ENCODE measurements around the gene RAB24. TPM values are rescaled to one million over a fixed set of nuclear protein-coding genes. Genes with fewer than 3 reads are reported as not detected.

RAB24 gene
- total RNA-seq, 3 donors from 2014 or later: 23.4 to 33.1 (median 29.5) TPM

GRCh38 chr5:177311723-177312648 lies 8.5 kb upstream of the RAB24 start, which contains the start of gene MXD3:
Gene MXD3, minus strand, starts transcription at chr5:177311898. Its CDS starts 68 bp downstream, at chr5:177311830.
- H3K9me3 ChIP-seq: no peaks in the 10 kb centered on the region
- peak within 1 kb of the TSS; percentile 19 for H3K4me3 ChIP-seq
- H3K36me3 ChIP-seq (ENCODE audit: low read depth): peaks cover 3% of the 10 kb centered on the region
- peaks cover 28% of the 10 kb centered on the region for H3K4me1 ChIP-seq (ENCODE audit: low read depth)
- no peak for TF ChIP-seq CTCF (IDR thresholded peaks at IDR 0.05)
- intact Hi-C loops (cut with DNase I, micrococcal nuclease): loop anchor here in 1 of 2 donors (10.0 kb wide), 1 partner anchor 53 kb away; no protein-coding TSS in a partner anchor
- ATAC-seq (peak; percentile 91), DNase-seq (peak; percentile 96 to 99 (median 98))

GRCh38 chr5:177311392-177311722 lies 7.8 kb upstream of the RAB24 start:
- intact Hi-C loops (cut with DNase I, micrococcal nuclease): loop anchor here in 1 of 2 donors (10.0 kb wide), 1 partner anchor 53 kb away; no protein-coding TSS in a partner anchor
- TF ChIP-seq CTCF (IDR thresholded peaks at IDR 0.05): no peak
- no peak for DNase-seq
- Histone ChIP-seq H3K4me3 (peak overlapping the region; percentile 19), H3K36me3 (ENCODE audit: low read depth) (peaks cover 3% of the 10 kb centered on the region), H3K9me3 (no peaks in the 10 kb centered on the region), H3K4me1 (ENCODE audit: low read depth) (peaks cover 28% of the 10 kb centered on the region)
- peak; percentile 4 for ATAC-seq

- peaks cover 3% of the 10 kb centered on the region for H3K36me3 ChIP-seq (ENCODE audit: low read depth)
- H3K9me3 ChIP-seq: no peaks in the 10 kb centered on the region
- H3K4me1 ChIP-seq (ENCODE audit: low read depth): peaks cover 28% of the 10 kb centered on the region
- intact Hi-C loops (cut with DNase I, micrococcal nuclease): loop anchor here in 1 of 2 donors (10.0 kb wide), 1 partner anchor 54 kb away; no protein-coding TSS in a partner anchor
- H3K4me3 ChIP-seq: no peak overlapping the region
- ATAC-seq (peak; percentile 23), DNase-seq (peak; percentile 48 to 71 (median 50))
- no peak for TF ChIP-seq CTCF (IDR thresholded peaks at IDR 0.05)
Observed at GRCh38 chr5:177310757-177311391, 7.4 kb upstream of the RAB24 start.

- Histone ChIP-seq H3K9me3 (no peaks in the 10 kb centered on the region), H3K4me1 (ENCODE audit: low read depth) (peaks cover 32% of the 10 kb centered on the region), H3K4me3 (no peak overlapping the region), H3K36me3 (ENCODE audit: low read depth) (peaks cover 3% of the 10 kb centered on the region)
- peak in 2 of 3 donors; percentile 46 to 67 for DNase-seq
- TF ChIP-seq CTCF (IDR thresholded peaks at IDR 0.05): no peak
- intact Hi-C loops (cut with DNase I, micrococcal nuclease): loop anchor here in 1 of 2 donors (10.0 kb wide), 1 partner anchor 54 kb away; no protein-coding TSS in a partner anchor
- ATAC-seq: no peak
Observed at GRCh38 chr5:177310332-177310731, 6.8 kb upstream of the RAB24 start.

GRCh38 chr5:177309351-177310191 lies 6.1 kb upstream of the RAB24 start:
- H3K36me3 ChIP-seq (ENCODE audit: low read depth): peaks cover 3% of the 10 kb centered on the region
- intact Hi-C loops (cut with DNase I, micrococcal nuclease): loop anchor here in 1 of 2 donors (10.0 kb wide), 1 partner anchor 55 kb away; no protein-coding TSS in a partner anchor
- no peaks in the 10 kb centered on the region for H3K9me3 ChIP-seq
- peak; percentile 53 for ATAC-seq
- no peak overlapping the region for H3K4me3 ChIP-seq
- H3K4me1 ChIP-seq (ENCODE audit: low read depth): peaks cover 40% of the 10 kb centered on the region
- DNase-seq: peak; percentile 80 to 83 (median 81)
- peak; percentile 87 for TF ChIP-seq CTCF (IDR thresholded peaks at IDR 0.05)

Measured in mucosa of descending colon (tissue), 3 donors.